Neural cell (in vitro differentiated cells): ENCODE measurements around the gene SIDT1. TPM values are rescaled to one million over a fixed set of nuclear protein-coding genes. Genes with fewer than 3 reads are reported as not detected.

Experiments used
- H2AFZ ChIP-seq: fragments of 200-600, 300-800 bp; sonication (generic), shearing (Covaris generic); 2 replicates; pipeline ENCODE4 v1.6.0; 2014; ENCODE audit warnings: low read depth, mild to moderate bottlenecking, antibody characterized with exemption, low read length, moderate library complexity
- H3F3A ChIP-seq: fragments of 200-600 bp; shearing (Covaris generic); 2 replicates; pipeline ENCODE4 v1.6.1; 2016; ENCODE audit warnings: mild to moderate bottlenecking, moderate library complexity, mixed read lengths, antibody characterized with exemption, low read length; ENCODE audit not compliant: insufficient read depth, poor library complexity, severe bottlenecking
- H3K27ac ChIP-seq: fragments of 200-600, 300-800 bp; sonication (generic), shearing (Covaris generic); 2 replicates; pipeline ENCODE4 v1.5.1; 2014; ENCODE audit warnings: mild to moderate bottlenecking, low read length, moderate library complexity
- H3K27me3 ChIP-seq: fragments of 300-800, 200-600 bp; sonication (generic), shearing (Covaris generic); 2 replicates; pipeline ENCODE4 v1.6.0; 2014; ENCODE audit warnings: mild to moderate bottlenecking, low read depth, low read length, moderate library complexity; ENCODE audit not compliant: insufficient read depth
- H3K36me3 ChIP-seq: fragments of 300-800, 200-600 bp; sonication (generic), shearing (Covaris generic); 2 replicates; pipeline ENCODE4 v1.5.1; 2014; ENCODE audit warnings: mild to moderate bottlenecking, antibody characterized with exemption, low read length, moderate library complexity; ENCODE audit not compliant: insufficient read depth
- H3K4me2 ChIP-seq: fragments of 300-800, 200-600 bp; sonication (generic), shearing (Covaris generic); 2 replicates; pipeline ENCODE4 v1.6.0; 2014; ENCODE audit warnings: mild to moderate bottlenecking, low read length
- H3K4me3 ChIP-seq: fragments of 300-800, 200-600 bp; sonication (generic), shearing (Covaris generic); 2 replicates; pipeline ENCODE4 v1.5.1; 2014; ENCODE audit warnings: mild to moderate bottlenecking, low read length, moderate library complexity
- H3K79me2 ChIP-seq: fragments of 200-600 bp; shearing (Covaris generic); replicated peaks from 2 replicates; pipeline ENCODE4 v1.6.0; 2014; ENCODE audit warnings: mild to moderate bottlenecking, low read length, moderate library complexity; ENCODE audit not compliant: insufficient read depth
- H3K9ac ChIP-seq: fragments of 300-800, 200-600 bp; sonication (generic), shearing (Covaris generic); 2 replicates; pipeline ENCODE4 v1.6.1; 2016; ENCODE audit warnings: mild to moderate bottlenecking, low read length, mixed read lengths
- H3K9me2 ChIP-seq: fragments of 200-600 bp; shearing (Covaris generic); 2 replicates; pipeline ENCODE4 v1.6.1; 2016; ENCODE audit warnings: mild to moderate bottlenecking, low read length, mixed read lengths; ENCODE audit not compliant: insufficient read depth
- H3K9me3 ChIP-seq: fragments of 200-600, 300-800 bp; sonication (generic), shearing (Covaris generic); 2 replicates; pipeline ENCODE4 v1.6.1; 2016; ENCODE audit warnings: mild to moderate bottlenecking, mixed run types, low read length, moderate library complexity, mixed read lengths
- H4K20me1 ChIP-seq: fragments of 200-600 bp; shearing (Covaris generic); 2 replicates; pipeline ENCODE4 v1.6.1; 2016; ENCODE audit warnings: mild to moderate bottlenecking, mixed run types; ENCODE audit not compliant: insufficient read depth
- CTCF ChIP-seq: fragments of 450-650 bp; IDR thresholded peaks from 2 replicates; pipeline ENCODE4 v1.5.1; 2014; ENCODE audit warnings: antibody characterized with exemption, mild to moderate bottlenecking, moderate library complexity; ENCODE audit not compliant: poor library complexity, severe bottlenecking
- EP300 ChIP-seq: fragments of 450-650 bp; conservative IDR thresholded peaks from 2 replicates; pipeline ENCODE4 v1.6.1; 2014; ENCODE audit warnings: antibody characterized with exemption, mild to moderate bottlenecking, moderate library complexity; ENCODE audit not compliant: poor library complexity, severe bottlenecking
- EZH2 ChIP-seq: fragments of 200-600, 300-800 bp; shearing (Covaris generic), sonication (generic); IDR thresholded peaks from 2 replicates; pipeline ENCODE4 v1.6.1; 2014; ENCODE audit warnings: antibody characterized with exemption, low read length, borderline replicate concordance, mild to moderate bottlenecking; ENCODE audit not compliant: insufficient read depth, poor library complexity, severe bottlenecking
- MXI1 ChIP-seq: fragments of 450-650 bp; conservative IDR thresholded peaks from 2 replicates; pipeline ENCODE4 v1.6.1; 2014; ENCODE audit warnings: antibody characterized with exemption, mild to moderate bottlenecking; ENCODE audit not compliant: poor library complexity, severe bottlenecking
- POLR2AphosphoS5 ChIP-seq: IDR thresholded peaks from 2 replicates; pipeline ENCODE4 v1.6.1; 2012
- RAD21 ChIP-seq: fragments of 450-650 bp; conservative IDR thresholded peaks from 2 replicates; pipeline ENCODE4 v1.6.1; 2014; ENCODE audit warnings: antibody characterized with exemption, mild to moderate bottlenecking, moderate library complexity
- REST ChIP-seq: IDR thresholded peaks from 2 replicates; pipeline ENCODE4 v1.6.1; 2012; ENCODE audit warnings: borderline replicate concordance
- SMC3 ChIP-seq: fragments of 450-650 bp; conservative IDR thresholded peaks from 2 replicates; pipeline ENCODE4 v1.6.1; 2014; ENCODE audit warnings: antibody characterized with exemption, mild to moderate bottlenecking, moderate library complexity; ENCODE audit not compliant: poor library complexity
- TAF1 ChIP-seq: IDR thresholded peaks from 2 replicates; pipeline ENCODE4 v1.6.1; 2012; ENCODE audit warnings: low read depth
- polyA plus RNA-seq: library from polyadenylated mRNA; depleted of rRNA; stranded (reverse); fragments of >200 nt; gene quantifications from 2 replicates; pipeline ENCODE4 v1.2.3, GENCODE V29; 2014

Gene SIDT1
- polyA plus RNA-seq, 1 donor from 2014 or later: 0.22 TPM

GRCh38 chr3:113570158-113570557 lies 37.8 kb downstream of the SIDT1 start:
- no peaks in the 10 kb centered on the region for H4K20me1 ChIP-seq
- H3K79me2 ChIP-seq: no peaks in the 10 kb centered on the region
- no peaks in the 10 kb centered on the region for H3K36me3 ChIP-seq
- peak overlapping the region; percentile 50 for H3K27ac ChIP-seq
- no peaks in the 10 kb centered on the region for H3K9me3 ChIP-seq
- peaks cover 3% of the 10 kb centered on the region for H3F3A ChIP-seq
- H3K4me3 ChIP-seq: peak overlapping the region; percentile 21
- TF ChIP-seq REST (no peak), MXI1 (no peak), CTCF (no peak), EZH2 (no peak), RAD21 (no peak), POLR2AphosphoS5 (peak; percentile 63), TAF1 (no peak), SMC3 (no peak), EP300 (peak; percentile 89)
- H3K9me2 ChIP-seq: no peaks in the 10 kb centered on the region
- H3K9ac ChIP-seq: no peak overlapping the region
- H2AFZ ChIP-seq: no peak overlapping the region
- H3K27me3 ChIP-seq: no peaks in the 10 kb centered on the region
- peak overlapping the region; percentile 42 for H3K4me2 ChIP-seq

- Histone ChIP-seq H4K20me1 (no peaks in the 10 kb centered on the region), H3K27ac (no peak overlapping the region), H3K9me2 (no peaks in the 10 kb centered on the region), H3K36me3 (no peaks in the 10 kb centered on the region), H3F3A (peaks cover 3% of the 10 kb centered on the region), H3K4me2 (no peak overlapping the region), H3K9ac (no peak overlapping the region), H3K4me3 (no peak overlapping the region), H3K9me3 (no peaks in the 10 kb centered on the region), H3K27me3 (no peaks in the 10 kb centered on the region), H3K79me2 (no peaks in the 10 kb centered on the region), H2AFZ (no peak overlapping the region)
- TF ChIP-seq TAF1: no peak
- TF ChIP-seq EZH2: no peak
- TF ChIP-seq CTCF: no peak
- TF ChIP-seq MXI1: no peak
- no peak for TF ChIP-seq RAD21
- no peak for TF ChIP-seq EP300
- TF ChIP-seq POLR2AphosphoS5: no peak
- TF ChIP-seq SMC3: no peak
- no peak for TF ChIP-seq REST
Observed at GRCh38 chr3:113571360-113571759, 39.0 kb downstream of the SIDT1 start.
